Measurements from ENCODE around the gene HS3ST2.
A peak's percentile ranks its signal among the peaks of the same experiment; 100 is the strongest.
"Not testable (repeated sequence)": the region's sequence is repeated elsewhere in the genome, so short reads cannot be mapped to it uniquely, and the experiment has no call there.

HS3ST2 gene

DNA sequence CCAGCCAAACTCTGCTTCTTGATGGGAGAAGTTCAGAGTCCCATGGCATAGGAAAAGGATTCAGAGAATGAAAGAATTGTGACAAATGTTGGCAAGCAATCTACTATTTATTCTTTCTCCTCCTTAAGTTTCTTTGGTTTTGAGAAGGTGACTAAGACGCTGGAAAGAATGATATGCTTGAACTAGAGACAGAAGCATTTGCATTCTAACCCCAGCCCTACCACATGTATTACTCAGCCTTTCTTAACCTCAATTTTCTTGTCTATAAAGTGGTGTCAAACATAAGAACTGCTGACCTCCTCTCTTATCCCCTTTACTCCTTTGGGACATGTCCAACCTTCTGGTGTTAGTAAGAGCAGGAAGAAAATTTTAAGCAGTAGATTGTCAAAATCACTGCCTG, 124.7 kb downstream of the HS3ST2 start:
- no peak for DNase-seq

DNA sequence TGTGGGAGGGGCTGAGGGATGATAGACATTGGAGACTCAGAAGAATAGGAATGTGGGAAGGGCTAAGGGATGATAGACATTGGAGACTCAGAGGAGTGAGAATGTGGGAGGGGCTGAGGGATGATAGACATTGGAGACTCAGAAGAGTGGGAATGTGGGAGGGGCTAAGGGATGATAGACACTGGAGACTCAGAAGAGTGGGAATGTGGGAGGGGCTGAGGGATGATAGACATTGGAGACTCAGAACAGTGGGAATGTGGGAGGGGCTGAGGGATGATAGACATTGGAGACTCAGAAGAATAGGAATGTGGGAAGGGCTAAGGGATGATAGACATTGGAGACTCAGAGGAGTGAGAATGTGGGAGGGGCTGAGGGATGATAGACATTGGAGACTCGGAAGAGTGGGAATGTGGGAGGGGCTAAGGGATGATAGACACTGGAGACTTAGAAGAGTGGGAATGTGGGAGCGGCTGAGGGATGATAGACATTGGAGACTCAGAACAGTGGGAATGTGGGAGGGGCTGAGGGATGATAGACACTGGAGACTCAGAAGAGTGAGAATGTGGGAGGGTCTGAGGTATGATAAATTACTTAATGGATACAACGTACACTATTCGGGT, 125.9 kb downstream of the HS3ST2 start:
- not testable (repeated sequence) for DNase-seq

DNA sequence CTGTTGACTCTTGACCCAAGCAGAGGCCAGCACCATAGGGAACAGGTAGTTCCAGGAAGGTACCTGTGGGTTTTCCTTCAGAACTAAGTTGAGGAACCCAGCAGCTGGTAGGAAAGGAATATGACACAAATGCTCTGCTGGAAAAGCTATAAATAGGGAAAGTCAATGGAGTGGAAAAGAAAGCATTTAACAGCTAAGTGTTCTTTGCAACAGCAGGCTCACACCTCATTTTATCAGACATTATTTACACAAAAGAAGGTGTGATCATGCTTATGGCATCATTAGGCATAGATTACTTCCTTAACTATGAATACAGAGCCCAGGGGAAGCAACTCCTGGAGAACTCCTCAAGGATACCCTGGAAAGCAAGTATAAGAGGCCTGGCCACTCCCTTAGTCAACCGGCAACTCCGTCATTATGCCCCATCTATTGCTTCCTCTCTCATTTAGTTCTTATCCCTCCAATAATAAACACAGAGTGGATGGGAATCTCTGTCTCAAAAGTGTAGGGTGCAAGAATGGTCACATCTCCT, 128.1 kb downstream of the HS3ST2 start:
- no peak for DNase-seq

DNA sequence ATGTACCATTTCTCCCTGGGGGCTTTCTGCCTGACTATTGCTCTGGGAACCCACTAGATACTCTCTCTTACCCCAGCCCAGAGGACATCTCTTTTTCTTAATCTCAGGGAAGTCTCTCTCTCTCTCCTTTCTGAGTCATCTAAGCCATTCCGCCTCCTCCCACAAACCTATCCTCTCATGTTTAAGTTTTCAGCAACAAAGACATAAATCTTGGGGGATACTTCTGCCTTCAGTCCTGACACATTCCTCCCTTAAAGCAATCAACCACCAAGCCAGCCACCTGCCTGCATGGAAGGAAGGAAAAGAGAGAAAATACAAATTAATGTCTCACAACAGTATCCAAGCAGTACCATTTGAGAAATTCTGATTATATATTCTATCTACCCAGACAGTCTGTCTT, 128.8 kb downstream of the HS3ST2 start:
- no peak for DNase-seq

DNA sequence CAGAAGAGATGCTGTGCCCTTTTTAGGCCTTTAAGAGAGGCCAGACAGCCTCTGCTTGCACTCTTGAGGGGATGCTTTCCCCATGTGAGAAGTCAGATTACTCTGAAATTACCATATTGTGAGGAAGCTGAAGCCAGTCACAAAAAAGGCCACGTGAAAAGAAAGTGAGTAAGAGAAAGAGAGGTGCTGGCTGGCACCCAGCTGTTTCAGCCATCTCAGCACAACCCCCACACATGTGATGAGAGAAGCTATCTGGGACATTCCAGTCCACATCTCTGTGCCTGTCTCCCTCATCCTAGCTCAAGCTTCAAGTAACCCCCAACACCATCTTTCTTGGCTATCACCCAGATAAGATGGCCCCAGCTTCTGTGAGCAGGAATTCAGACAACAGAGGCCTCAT, 131.4 kb downstream of the HS3ST2 start:
- DNase-seq: no peak

DNA sequence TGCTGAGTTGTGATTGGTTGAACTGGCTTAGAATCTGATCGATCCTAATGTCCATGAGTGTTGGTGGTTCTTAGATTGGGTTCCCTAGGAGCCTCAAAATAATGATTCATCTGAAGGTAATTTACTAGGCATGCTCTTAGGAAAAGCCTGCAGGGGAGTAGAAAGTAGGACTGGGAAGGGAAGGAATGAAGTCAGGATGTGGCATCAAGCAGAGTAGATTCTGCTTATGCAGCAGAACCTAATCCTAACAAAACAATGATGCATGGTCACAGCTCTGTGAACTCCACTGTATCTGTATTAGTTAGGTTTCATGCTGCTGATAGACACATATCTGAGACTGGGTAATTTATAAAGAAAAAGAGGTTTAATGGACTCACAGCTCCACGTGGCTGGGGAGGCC, 132.5 kb downstream of the HS3ST2 start:
- DNase-seq: no peak

DNA sequence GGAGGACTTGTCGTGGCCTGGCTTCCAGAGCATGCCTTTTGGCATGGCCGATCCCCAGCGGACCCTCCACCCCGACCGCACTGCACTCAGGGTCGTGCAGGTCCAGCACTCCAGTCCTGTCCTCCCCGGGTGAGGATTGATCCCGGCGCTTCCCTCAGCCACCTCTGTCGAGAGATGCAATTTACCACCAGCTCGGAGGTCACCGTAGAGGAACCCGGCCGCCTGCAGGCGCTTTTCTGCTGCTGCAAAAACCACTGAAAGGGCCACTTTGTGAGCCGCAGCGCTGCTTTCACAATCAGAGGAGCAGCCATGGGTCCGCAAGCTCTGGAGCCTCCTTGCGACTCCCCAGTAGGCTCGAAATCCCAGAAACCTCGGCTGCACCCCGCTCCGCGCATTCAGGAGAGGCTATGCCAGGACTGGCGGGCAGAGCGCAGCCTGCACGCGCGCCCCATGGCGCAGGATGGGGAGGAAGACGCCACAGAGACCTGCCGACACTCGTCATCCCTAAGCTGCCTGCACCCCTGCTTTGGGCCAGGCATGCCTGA, 134.2 kb downstream of the HS3ST2 start:
- no peak for DNase-seq

DNA sequence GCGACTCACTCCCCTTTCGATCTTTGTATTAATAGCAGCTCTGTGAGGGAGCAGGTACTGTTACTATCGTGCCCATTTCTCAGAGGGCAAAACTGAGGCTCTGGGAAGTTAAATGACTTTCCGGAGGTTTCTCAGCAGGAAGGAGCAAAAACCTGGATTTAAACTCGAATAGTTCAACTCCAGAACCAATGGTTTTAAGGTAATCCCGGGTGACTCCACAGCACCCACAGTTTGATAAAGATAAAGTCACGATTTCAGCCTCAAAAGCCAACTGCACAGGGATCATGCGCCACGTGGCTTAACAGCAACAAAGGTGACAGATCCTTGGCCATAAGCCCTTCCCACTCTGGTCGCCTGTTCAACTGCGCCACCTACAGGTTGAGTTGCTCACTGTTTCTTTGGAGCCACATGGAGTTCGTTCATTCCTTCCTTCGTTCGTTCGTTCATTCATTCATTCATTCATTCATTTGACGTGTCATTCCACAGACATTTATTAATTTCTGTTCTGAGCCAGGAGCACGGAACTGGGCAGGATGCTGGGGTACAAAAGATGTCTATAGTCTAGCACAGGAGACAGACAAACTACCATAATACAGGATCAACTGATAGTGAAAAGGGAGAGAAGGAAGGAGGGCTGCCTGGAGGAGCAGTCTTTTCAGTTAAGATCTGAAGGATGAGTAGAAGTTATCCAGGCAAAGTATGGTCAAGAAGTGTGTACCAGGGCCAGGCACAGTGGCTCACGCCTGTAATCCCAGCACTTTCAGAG, 134.8 kb downstream of the HS3ST2 start:
- DNase-seq: peak; percentile 67 to 68

DNA sequence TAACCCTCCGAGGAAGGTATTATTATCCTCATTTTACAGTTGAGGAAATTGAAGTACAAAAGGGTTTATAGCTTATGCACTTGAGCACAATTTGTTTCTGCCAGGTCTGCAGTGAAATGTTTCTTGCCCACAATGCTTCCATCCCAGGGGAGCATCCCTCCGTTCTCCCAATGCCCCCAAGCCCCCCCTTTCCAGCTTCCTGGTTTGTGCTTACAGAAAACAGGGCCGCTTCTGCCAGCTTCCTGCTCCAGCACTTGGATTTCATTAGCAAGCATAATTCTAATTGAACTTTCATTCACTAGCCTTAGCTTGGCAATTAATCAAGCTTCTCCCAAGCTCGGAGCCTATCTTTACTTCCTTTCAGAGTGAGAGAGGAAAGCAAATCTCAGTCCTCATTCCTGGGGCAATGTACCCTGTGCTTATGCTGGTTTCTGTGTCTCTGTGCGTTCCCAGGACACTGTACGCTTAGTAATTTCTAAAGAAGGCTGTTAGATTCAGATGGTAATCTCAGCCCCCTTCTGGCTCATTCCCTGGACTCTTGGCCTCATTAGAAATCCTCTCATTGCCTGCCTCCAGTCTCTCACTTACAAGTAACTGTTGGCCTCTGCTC, 141.6 kb downstream of the HS3ST2 start:
- DNase-seq: no peak

DNA sequence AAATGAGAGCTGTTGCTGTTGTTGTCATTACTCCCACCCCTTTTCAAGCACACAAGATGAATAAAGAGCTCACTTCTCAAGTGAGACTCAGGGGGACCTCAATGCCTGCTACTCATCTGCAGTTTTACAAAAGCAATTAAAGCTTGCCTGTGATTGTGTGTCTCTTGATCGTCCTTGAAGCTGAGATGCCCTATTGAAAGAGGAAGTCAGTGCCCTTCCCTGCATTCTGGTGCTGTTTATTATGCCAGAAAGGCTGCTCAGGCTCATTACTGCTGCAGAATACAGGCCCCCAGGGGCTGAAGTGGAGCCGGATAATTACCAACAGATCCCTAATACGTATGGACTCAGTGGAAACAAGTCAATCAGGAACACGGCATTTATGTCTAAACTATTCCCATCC, 147.2 kb downstream of the HS3ST2 start:
- DNase-seq: no peak

DNA sequence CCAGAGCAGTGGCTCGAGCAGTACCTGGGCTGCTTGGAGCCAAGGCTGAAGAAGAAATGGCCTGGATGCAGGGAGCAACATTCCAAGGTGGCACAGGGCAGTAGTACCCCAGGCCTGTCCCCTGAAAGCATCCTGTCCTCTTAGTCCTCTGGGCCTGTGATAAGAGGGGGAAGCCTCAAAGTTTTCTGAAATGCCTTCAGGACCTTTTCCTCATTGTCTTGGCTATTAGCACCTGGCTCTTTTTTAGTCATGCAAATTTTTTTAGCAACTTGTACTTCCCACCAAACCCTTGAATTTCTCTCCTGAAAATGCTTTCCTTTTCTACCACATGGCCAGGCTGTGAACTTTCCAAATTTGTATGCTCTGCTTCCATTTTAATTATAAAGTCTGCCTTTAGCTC, 148.9 kb downstream of the HS3ST2 start:
- DNase-seq: no peak

Data from stimulated activated CD4-positive, alpha-beta T cell treated with anti-CD3 and anti-CD28 coated beads, Interleukin-2, amount 100 ng/mL, for 48 hours (primary cell).